RWPE1 (cell line): ENCODE data around the gene C4orf33.
"Not testable (repeated sequence)": the region's sequence is repeated elsewhere in the genome, so short reads cannot be mapped to it uniquely, and the experiment has no call there.

Experiments used
- CTCF ChIA-PET: fragments of 350-600 bp; sonication (Branson Sonifier 250); formaldehyde crosslinking; extraction: SDS; loops from one replicate; lab custom pipeline; 2021; lab: Yijun Ruan, JAX
- POLR2A ChIA-PET: fragments of 400-600 bp; formaldehyde crosslinking; extraction: SDS; loops from one replicate; lab custom pipeline; 2020; ENCODE audit warnings: antibody characterized with exemption; ENCODE audit not compliant: low non-redundant PET; lab: Yijun Ruan, JAX
- DNase-seq: peaks from one replicate; pipeline ENCODE4 v3.0.0; 2012; ENCODE audit warnings: low spot score
- H3K27ac ChIP-seq: fragments of 450-650 bp; 2 replicates; pipeline ENCODE4 v1.5.1; 2017
- TF ChIP-seq, protein P1 (sequence below): fragments of 450-650 bp; conservative IDR thresholded peaks from 2 replicates; pipeline ENCODE4 v1.5.1; 2017; ENCODE audit warnings: low read depth, mild to moderate bottlenecking

The C4orf33 gene

DNA sequence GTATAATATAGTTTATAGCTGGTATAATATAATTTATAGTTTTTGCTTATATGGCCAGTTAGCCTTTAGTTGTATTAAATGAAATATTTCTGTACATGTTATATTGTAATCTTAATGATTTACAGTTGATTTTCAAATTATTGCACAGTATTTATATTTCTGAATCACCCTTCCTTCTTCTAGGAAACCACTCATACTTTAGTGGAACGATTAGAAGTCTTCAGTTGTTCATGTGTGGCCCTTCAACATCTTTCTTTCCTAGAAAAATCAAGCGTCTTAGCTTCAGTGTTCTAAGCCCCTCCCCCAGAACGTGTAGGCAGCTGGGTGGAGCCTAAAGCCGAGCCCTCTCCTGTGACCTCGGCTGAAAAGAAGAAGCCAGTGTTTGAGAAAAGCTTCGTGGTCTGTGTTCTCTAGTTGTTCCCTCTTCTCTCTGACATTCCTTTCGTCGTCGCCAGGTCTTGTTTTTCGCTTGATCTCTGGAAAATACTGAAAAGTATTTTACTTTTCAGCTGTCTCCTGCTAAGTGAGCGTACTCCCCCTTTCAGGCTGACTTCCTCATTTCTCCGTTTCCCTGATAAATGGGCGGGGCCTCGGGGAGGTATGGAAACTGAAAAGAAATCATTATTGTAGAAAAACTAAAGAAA lies at the start of gene C4orf33:
Gene C4orf33, plus strand, starts transcription at position 342 of the 644 bp plus-strand sequence. CDS start 6,459 bp downstream, outside the sequence.
- CTCF ChIA-PET: interaction anchor here (0.7 kb wide), 1 partner anchor 63 kb away, joined by 3 read pairs; no protein-coding TSS in a partner anchor
- POLR2A ChIA-PET: no interaction called here
- peak within 1 kb of the TSS; percentile 59; the same call in 1 of the 2 replicates for H3K27ac ChIP-seq

DNA sequence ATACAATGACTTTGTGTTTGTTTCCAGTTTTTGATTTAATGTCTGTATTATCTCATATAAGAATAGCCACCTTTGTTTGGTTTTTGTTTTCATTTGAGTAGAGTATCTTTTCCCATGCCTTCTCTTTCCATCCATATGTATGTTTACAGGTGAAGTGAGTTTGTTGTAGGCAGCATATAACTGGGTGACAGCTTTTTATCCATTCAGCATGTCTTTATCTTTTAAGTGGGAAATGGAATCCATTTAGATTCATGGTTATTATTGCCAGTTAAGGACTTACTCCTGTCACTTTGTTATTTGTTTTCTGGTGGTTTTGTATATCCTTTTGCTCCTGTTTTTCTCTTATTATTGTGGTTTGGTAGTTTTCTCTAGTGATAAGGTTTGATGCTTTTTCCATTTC lies 36.9 kb upstream of the C4orf33 start:
- DNase-seq: no peak
- POLR2A ChIA-PET: no interaction called here
- TF ChIP-seq, protein P1, sequence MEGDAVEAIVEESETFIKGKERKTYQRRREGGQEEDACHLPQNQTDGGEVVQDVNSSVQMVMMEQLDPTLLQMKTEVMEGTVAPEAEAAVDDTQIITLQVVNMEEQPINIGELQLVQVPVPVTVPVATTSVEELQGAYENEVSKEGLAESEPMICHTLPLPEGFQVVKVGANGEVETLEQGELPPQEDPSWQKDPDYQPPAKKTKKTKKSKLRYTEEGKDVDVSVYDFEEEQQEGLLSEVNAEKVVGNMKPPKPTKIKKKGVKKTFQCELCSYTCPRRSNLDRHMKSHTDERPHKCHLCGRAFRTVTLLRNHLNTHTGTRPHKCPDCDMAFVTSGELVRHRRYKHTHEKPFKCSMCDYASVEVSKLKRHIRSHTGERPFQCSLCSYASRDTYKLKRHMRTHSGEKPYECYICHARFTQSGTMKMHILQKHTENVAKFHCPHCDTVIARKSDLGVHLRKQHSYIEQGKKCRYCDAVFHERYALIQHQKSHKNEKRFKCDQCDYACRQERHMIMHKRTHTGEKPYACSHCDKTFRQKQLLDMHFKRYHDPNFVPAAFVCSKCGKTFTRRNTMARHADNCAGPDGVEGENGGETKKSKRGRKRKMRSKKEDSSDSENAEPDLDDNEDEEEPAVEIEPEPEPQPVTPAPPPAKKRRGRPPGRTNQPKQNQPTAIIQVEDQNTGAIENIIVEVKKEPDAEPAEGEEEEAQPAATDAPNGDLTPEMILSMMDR: no peak
- H3K27ac ChIP-seq: no peak overlapping the region
- CTCF ChIA-PET: no interaction called here

More for the DNA sequence above, at the start of gene C4orf33:
- peak; percentile 74 for DNase-seq
- TF ChIP-seq, protein P1: no peak

DNA sequence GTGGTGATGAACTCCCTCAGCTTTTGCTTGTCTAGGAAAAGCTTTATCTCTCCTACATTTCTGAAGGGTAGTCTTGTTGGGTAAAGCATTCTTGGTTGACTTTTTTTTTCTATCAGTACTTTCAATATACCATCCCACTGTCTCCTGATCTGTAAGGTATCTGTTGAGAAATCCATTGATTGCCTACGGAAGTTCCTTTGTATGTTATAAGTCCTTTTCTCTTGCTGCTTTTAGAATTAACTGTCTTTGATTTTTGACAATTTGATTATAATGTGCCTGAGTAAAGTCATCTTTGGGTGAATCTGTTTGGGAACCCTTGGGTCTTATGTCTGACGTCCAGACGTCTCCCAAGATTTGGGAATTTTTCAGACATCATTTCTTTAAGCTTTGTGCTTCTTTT lies 33.4 kb upstream of the C4orf33 start:
- no peak for DNase-seq
- ChIA-PET CTCF (no interaction called here), POLR2A (no interaction called here)
- H3K27ac ChIP-seq: no peak overlapping the region
- TF ChIP-seq, protein P1: no peak

DNA sequence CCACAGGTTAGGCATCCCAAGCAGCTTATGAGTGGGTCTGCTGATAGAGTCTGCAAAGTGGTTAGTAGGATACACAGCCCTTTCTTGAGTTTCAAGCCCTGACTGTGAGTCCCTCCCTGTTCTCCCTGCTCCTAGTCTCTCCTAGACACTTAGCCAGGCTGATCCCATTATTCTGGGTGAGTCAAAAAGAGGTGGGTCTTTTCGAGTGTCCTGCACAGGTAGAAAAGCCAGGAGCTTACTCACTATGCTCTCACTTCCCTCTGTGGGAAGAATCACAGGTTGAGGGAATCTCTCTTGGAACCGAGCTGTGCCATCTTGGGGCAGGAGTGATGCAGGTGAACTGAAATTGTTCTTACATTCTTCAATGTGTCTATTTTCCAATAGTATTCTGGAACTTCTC lies 32.3 kb upstream of the C4orf33 start:
- CTCF ChIA-PET: no interaction called here
- TF ChIP-seq, protein P1: no peak
- DNase-seq: no peak
- H3K27ac ChIP-seq: no peak overlapping the region
- POLR2A ChIA-PET: no interaction called here

DNA sequence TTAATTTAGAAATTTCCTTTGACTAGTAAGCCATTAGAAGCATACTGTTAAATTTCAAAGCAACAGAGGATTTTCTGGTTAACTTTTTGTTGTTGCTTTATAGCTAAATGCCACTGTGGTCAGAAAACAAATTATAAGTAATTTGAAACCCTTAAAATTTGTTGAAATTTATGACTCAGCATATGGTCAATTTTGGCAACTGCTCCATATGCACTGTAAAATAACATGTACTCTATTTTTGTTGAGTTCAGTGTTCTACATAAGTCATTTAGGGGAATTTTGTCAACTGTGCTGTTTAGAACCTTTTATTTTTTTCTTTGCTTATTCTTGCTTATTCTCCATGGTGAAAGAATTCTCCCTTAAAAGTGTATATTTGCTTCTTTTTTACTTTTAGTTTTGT lies 31.2 kb upstream of the C4orf33 start:
- TF ChIP-seq, protein P1: no peak
- no peak overlapping the region for H3K27ac ChIP-seq
- no peak for DNase-seq
- ChIA-PET CTCF (no interaction called here), POLR2A (no interaction called here)

DNA sequence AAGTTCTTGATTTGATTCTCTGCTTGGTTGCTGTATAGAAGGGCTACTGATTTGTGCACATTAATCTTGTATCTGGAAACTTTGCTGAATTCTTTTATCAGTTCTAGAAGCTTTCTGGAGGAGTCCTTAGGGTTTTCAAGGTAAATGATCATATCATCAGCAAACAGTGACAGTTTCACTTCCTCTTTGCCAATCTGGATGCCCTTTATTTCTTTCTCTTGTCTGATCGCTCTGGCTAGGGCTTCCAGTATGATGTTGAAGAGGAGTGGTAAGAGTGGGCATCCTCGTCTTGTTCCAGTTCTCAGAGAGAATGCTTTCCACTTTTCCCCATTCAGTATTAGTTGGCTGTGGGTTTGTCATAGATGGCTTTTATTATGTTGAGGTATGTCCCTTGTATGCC lies 26.4 kb upstream of the C4orf33 start:
- POLR2A ChIA-PET, H3K27ac ChIP-seq, CTCF ChIA-PET, DNase-seq: not testable (repeated sequence)

- H3K27ac ChIP-seq: no peak overlapping the region
- DNase-seq: no peak
- TF ChIP-seq, protein P1: no peak
- CTCF ChIA-PET: no interaction called here
- POLR2A ChIA-PET: no interaction called here
These were observed 18.6 kb upstream of the C4orf33 start for GRCh38 chr4:129077326-129077725.
